GM12874 (cell line): ENCODE measurements around the gene GASK1A.

Experiments
- CTCF ChIP-seq: IDR thresholded peaks from 2 replicates; pipeline ENCODE4 v1.5.1; 2011; ENCODE audit warnings: low read depth, mild to moderate bottlenecking, control low read depth, low read length, moderate library complexity; ENCODE audit not compliant: insufficient read depth

Gene GASK1A

GRCh38 chr3:42979044-42979972 lies at the start of gene GASK1A:
GASK1A (plus strand) TSS chr3:42979311; CDS start chr3:42979643, 332 bp downstream.
- no peak for TF ChIP-seq CTCF

GRCh38 chr3:42934111-42934510 lies 45.0 kb upstream of the GASK1A start:
- TF ChIP-seq CTCF: no peak

- no peak for TF ChIP-seq CTCF
Observed at GRCh38 chr3:42934910-42935309, 44.2 kb upstream of the GASK1A start.

- no peak for TF ChIP-seq CTCF
Observed at GRCh38 chr3:42935472-42935871, 43.6 kb upstream of the GASK1A start.

GRCh38 chr3:42936157-42936981 lies 42.7 kb upstream of the GASK1A start:
- no peak for TF ChIP-seq CTCF

GRCh38 chr3:42937334-42937733 lies 41.8 kb upstream of the GASK1A start:
- TF ChIP-seq CTCF: no peak

- TF ChIP-seq CTCF: no peak
Observed at GRCh38 chr3:42942693-42943092, 36.4 kb upstream of the GASK1A start.
